Stomach (tissue), 4 donors: Measurements from ENCODE around the gene ITGAE.

ENCODE experiments used
- EP300 ChIP-seq: sonication (generic); formaldehyde crosslinking; IDR thresholded peaks from one replicate; pipeline ENCODE4 v1.6.1; 2017; ENCODE audit warnings: antibody characterized with exemption
- POLR2A ChIP-seq, 4 donors: fragments of 450-650 bp; IDR thresholded peaks; one replicate each; pipeline ENCODE4 v1.6.1; 2016; ENCODE audit warnings: antibody characterized with exemption in 4 of 4, control low read depth in 2 of 4, mild to moderate bottlenecking in 1 of 4, moderate library complexity in 1 of 4
- POLR2AphosphoS5 ChIP-seq, 3 donors: sonication (generic); formaldehyde crosslinking; IDR thresholded peaks; one replicate each; pipeline ENCODE4 v1.6.1; 2016; ENCODE audit warnings: antibody characterized with exemption in 3 of 3
- TF ChIP-seq, protein P1 (sequence below), 7 experiments: fragments of 450-650 bp in 4 of 7; fragments of 200-600 bp in 3 of 7; sonication (generic) in 3 of 7; IDR thresholded peaks; one replicate each; pipeline ENCODE4 v1.5.1; 2016 to 2019; ENCODE audit warnings: antibody characterized with exemption in 7 of 7, control low read depth in 2 of 7, mild to moderate bottlenecking in 1 of 7

DNA sequence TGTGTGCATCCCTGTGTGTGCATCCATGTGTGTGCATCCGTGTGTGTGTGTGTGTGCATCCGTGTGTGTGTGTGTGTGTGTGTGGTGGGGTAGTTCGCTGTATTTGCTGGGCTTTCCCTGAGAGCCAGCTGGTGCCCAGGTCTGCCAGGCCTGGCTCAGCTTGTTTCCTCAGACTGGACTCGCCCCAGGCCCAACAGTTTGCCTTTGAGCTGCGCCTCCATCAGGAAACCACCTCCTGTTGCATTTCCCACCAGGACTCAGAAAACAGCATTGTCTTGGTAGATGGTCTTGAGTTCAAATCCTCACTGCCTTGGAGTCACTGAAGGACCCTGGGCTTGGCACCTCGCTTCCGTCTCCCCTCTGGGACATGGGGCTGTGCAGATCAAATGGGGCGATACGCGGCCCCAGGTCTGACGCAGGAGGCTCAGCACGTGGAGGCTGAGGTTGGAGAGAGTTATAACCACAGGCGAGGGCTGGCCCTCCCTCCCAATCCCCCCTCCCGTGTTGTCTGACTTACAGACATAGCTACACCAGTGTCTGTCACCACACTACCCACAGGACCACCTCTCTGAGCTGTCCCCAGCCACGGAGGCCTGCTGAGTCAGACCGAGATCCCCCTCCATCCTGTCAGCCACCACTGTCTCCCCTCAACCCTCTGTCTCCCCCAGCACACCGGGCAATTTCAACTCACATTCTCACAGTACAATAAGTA, 4.7 kb downstream of the ITGAE start:
- TF ChIP-seq POLR2AphosphoS5 (IDR thresholded peaks at IDR 0.05): peak in 1 of 3 donors; percentile 4
- TF ChIP-seq, protein P1, sequence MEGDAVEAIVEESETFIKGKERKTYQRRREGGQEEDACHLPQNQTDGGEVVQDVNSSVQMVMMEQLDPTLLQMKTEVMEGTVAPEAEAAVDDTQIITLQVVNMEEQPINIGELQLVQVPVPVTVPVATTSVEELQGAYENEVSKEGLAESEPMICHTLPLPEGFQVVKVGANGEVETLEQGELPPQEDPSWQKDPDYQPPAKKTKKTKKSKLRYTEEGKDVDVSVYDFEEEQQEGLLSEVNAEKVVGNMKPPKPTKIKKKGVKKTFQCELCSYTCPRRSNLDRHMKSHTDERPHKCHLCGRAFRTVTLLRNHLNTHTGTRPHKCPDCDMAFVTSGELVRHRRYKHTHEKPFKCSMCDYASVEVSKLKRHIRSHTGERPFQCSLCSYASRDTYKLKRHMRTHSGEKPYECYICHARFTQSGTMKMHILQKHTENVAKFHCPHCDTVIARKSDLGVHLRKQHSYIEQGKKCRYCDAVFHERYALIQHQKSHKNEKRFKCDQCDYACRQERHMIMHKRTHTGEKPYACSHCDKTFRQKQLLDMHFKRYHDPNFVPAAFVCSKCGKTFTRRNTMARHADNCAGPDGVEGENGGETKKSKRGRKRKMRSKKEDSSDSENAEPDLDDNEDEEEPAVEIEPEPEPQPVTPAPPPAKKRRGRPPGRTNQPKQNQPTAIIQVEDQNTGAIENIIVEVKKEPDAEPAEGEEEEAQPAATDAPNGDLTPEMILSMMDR (IDR thresholded peaks at IDR 0.05): no peak
- no peak for TF ChIP-seq POLR2A (IDR thresholded peaks at IDR 0.05)
- no peak for TF ChIP-seq EP300
